GM12878 (cell line): Measurements from ENCODE around the gene SASH3. TPM values are rescaled to one million over a fixed set of nuclear protein-coding genes. Genes with fewer than 3 reads are reported as not detected.

Experiments used
- CBX3 ChIP-seq: fragments of 200-600 bp; sonication (generic); IDR thresholded peaks from 2 replicates; pipeline ENCODE4 v1.6.1; 2016; ENCODE audit warnings: low read depth, borderline replicate concordance
- CTCF ChIP-seq, 3 experiments: IDR thresholded peaks in 2 of 3; conservative IDR thresholded peaks in 1 of 3; 2 replicates each; pipeline ENCODE4 v1.5.1; 2011; ENCODE audit warnings: low read depth in 3 of 3, low read length in 3 of 3, mild to moderate bottlenecking in 3 of 3, control low read depth in 2 of 3, moderate library complexity in 2 of 3, inconsistent platforms in 1 of 3, mixed read lengths in 1 of 3; ENCODE audit not compliant: control insufficient read depth in 2 of 3, insufficient read depth in 1 of 3; ENCODE audit errors: extremely low read depth in 1 of 3
- CUX1 ChIP-seq: IDR thresholded peaks from 2 replicates; pipeline ENCODE4 v1.6.1; 2012; ENCODE audit warnings: improper control_type of control experiment, low read depth, low read length; ENCODE audit not compliant: insufficient replicate concordance
- MAX ChIP-seq: IDR thresholded peaks from 2 replicates; pipeline ENCODE4 v1.6.1; 2012; ENCODE audit warnings: low read depth, low read length, improper control_type of control experiment
- TCF12 ChIP-seq: IDR thresholded peaks from 2 replicates; pipeline ENCODE4 v1.6.1; 2011; ENCODE audit warnings: low read depth, mild to moderate bottlenecking, low read length
- ZBTB40 ChIP-seq: fragments of 450-650 bp; IDR thresholded peaks from 2 replicates; pipeline ENCODE4 v1.6.1; 2016; ENCODE audit warnings: mild to moderate bottlenecking, moderate library complexity, borderline replicate concordance
- polyA plus RNA-seq, 11 experiments: library from polyadenylated mRNA; depleted of rRNA in 4 of 11; unstranded in 6 of 11; stranded (reverse) in 5 of 11; fragments of >200 nt; fragmentation: Nextera tagmentation in 4 of 11; fragmentation: Illumina TruSeq in 1 of 11; extraction: Ambion mirVana in 4 of 11; extraction: Trizol in 1 of 11; gene quantifications; 1 replicate in 1 of 11; 2 replicates in 10 of 11; pipeline versions ENCODE4 v1.2.1 to v1.2.3, GENCODE V29; 2011 to 2016; ENCODE audit warnings: inconsistent platforms in 2 of 11, missing spikeins in 2 of 11, low read depth in 1 of 11
- total RNA-seq, 4 experiments: library from RNA; depleted of rRNA in 3 of 4; stranded (reverse); fragments of >200 nt in 3 of 4; fragmentation: Illumina TruSeq in 1 of 4; extraction: Trizol in 1 of 4; gene quantifications; 2 replicates each; pipeline versions ENCODE4 v1.2.1 to v1.2.3, GENCODE V29; 2013 to 2021

The SASH3 gene
- total and polyA plus RNA-seq, 10 of the 15 experiments (the other 5 are each of a cell fraction or from before 2014, with no cell fraction given): 23.1 to 233 (median 160) TPM

GRCh38 chrX:129787336-129788055 lies 7.7 kb downstream of the SASH3 start (continued):
- TF ChIP-seq ZBTB40 (no peak), CTCF (IDR thresholded peaks at IDR 0.05 in 2 of 3, conservative IDR thresholded peaks at IDR 0.05 in 1 of 3; ENCODE audit: control insufficient read depth in 2 of 3, extremely low read depth in 1 of 3, insufficient read depth in 1 of 3, low read depth in 3 of 3, low read length in 3 of 3) (no peak), CUX1 (no peak), MAX (no peak), CBX3 (no peak), TCF12 (no peak)
